DLD1 (cell line): ENCODE results near the gene FGB.

Experiments used
- in situ Hi-C: cut with HindIII; loops from 2 replicates; pipeline ENCODE4 v1.10.0; 2017; ENCODE audit warnings: low sequenced_read_pairs

Gene FGB

DNA sequence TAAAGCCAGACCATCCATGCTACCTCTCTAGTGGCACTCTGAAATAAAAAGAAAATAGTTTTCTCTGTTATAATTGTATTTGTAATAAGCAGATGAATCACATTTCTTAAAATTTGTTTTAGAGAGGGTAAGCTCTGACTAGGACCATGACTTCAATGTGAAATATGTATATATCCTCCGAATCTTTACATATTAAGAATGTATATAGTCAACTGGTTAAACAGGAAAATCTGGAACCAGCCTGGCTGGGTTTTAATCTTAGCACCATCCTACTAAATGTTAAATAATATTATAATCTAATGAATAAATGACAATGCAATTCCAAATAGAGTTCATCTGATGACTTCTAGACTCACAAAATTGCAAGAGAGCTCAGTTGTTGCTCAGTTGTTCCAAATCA is 1.5 kb downstream of the FGB start:
- in situ Hi-C loops, result no loop called here

DNA sequence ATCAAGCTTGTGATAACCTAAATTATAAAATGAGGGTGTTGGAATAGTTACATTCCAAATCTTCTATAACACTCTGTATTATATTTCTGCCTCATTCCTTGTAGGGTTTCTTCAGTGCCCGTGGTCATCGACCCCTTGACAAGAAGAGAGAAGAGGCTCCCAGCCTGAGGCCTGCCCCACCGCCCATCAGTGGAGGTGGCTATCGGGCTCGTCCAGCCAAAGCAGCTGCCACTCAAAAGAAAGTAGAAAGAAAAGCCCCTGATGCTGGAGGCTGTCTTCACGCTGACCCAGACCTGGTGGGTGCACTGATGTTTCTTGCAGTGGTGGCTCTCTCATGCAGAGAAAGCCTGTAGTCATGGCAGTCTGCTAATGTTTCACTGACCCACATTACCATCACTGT is 2.9 kb downstream of the FGB start:
- in situ Hi-C loops, result no loop called here

DNA sequence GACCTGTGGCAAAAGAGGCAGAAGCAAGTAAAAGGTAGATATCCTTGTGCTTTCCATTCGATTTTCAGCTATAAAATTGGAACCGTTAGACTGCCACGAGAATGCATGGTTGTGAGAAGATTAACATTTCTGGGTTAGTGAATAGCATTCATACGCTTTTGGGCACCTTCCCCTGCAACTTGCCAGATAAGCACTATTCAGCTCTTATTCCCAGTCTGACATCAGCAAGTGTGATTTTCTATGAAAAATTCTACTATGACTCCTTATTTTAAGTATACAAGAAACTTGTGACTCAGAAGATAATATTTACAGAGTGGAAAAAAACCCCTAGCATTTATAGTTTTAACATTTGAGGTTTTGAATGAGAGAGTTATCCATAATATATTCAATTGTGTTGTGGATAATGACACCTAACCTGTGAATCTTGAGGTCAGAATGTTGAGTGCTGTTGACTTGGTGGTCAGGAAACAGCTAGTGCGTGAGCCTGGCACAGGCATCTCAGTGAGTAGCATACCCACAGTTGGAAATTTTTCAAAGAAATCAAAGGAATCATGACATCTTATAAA is 3.9 kb downstream of the FGB start:
- in situ Hi-C loops, result no loop called here

DNA sequence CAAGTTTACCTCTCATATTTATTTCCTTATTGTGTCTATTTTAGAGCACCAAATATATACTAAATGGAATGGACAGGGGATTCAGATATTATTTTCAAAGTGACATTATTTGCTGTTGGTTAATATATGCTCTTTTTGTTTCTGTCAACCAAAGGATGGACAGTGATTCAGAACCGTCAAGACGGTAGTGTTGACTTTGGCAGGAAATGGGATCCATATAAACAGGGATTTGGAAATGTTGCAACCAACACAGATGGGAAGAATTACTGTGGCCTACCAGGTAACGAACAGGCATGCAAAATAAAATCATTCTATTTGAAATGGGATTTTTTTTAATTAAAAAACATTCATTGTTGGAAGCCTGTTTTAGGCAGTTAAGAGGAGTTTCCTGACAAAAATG is 6.2 kb downstream of the FGB start:
- in situ Hi-C loops, result no loop called here

DNA sequence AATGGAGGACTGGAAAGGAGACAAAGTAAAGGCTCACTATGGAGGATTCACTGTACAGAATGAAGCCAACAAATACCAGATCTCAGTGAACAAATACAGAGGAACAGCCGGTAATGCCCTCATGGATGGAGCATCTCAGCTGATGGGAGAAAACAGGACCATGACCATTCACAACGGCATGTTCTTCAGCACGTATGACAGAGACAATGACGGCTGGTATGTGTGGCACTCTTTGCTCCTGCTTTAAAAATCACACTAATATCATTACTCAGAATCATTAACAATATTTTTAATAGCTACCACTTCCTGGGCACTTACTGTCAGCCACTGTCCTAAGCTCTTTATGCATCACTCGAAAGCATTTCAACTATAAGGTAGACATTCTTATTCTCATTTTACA is 6.8 kb downstream of the FGB start:
- in situ Hi-C loops, result no loop called here

DNA sequence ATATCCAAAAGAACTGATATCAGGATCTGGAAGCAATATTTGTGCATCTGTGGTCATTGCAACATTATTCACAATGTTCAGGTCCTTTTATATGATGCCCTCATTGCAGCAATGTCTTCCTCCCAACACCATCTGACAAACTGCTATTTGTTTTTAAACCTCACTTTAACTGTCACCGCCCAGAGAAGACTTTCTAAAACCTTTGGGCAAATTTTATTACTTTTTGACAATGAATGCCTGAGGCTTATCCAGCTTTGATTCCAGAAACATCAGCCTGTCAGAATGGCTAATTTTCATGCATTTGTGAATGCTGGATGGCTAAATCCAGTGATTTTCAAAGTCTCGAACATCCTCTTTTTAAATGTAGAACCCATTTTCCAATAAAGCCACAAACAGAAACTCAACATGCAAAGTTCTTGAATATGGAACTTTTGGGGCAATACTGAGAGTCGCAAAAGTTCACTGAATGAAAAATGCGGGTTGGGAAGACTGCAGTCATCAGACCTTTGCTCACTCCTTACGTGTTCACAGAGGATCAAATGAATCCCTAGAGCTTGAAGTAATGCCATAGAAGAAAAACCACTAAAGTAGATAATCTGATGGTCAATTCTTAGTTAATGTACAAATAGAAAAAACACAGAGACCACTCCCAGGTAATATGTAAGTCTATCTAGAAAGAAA is 10.5 kb downstream of the FGB start:
- in situ Hi-C loops, result no loop called here

DNA sequence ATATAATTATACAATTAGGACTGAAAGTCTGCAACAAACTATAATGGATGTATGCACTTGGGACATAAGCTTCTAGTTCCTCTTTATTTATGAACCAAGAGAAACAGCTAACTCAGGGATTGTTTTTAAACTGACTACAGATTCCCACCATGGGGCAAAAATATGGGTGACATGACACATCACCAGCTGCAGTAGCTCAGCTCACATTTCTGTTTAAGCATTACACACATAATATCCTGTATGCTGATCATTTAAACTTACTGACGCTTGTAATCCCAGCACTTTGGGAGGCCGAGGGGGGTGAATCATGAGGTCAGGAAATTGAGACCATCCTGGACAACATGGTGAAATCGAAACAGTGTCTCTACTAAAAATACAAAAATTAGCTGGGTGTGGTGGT is 11.5 kb downstream of the FGB start:
- in situ Hi-C loops, result no loop called here

DNA sequence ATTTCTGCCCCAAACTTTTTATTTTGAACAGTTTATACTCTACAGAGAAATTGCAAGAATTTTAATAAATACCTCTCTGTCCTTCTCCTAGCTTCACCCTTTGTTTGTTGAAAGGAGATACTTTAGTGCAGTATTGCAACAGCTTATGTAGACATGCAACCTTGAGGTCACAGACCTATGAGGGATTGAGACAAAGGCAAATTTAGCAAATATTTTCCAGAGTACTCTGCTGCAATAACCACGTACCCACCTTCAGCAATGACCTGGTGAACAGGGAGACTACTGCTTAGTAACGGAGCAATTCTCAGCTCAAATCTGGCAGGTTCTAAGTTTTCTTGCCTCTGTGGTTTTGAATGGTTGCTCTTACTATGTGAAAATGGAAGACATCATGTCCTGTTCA is 14.5 kb downstream of the FGB start:
- in situ Hi-C loops, result no loop called here

DNA sequence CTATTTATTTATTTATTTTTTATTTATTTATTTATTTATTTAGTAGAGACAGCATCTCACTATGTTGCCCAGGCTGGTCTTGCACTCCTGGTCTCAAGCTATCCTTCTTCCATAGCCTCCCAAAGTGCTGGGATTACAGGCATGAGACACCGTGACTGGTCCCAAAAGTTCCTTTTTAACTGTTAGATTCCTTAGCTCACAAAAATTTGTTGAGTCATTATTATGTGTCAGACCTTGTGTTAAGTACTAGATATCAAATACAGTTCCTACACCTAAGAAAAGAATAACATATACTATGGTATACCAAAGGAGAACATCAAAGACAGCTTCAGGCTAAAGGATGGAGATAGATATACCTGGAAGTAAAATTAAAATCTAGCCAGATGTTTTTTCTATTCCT is 16.1 kb downstream of the FGB start:
- in situ Hi-C loops, result no loop called here

DNA sequence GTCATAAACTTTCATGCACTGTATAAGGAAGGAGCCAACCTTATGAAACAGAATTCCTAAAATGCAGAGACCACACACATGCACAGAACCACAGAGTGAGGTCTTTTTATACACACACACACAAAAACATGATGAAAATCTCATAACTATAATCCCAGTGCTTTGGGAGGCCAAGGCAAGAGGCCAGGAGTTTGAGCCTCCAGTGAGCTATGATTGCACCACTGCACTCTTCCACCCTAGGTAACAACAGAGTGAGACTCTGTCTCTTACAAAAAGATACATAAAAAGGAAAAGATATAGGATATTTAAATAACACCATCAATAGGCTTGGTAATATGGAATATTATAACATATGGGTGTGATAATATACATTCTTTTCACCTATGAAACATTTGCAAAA is 17.1 kb downstream of the FGB start:
- in situ Hi-C loops, result no loop called here

DNA sequence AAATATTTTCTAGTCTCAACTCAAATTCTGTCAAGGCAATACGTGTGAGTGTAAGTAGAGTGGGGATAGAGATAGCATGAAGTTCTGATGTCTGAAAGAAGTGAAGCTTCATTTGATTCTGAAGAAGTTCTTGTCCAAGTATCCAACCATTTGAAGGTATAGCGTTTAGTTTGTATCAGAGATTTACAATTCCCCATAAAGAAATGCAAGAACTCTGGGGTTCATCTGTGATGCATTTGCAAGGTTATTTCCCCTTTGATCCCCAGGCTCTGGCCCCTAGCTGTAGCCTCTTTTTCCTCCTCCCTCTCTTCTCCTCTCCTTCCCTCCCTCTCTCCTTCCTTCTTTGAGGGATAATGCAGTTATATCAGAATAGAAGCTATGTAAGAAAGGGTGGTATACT is 19.9 kb downstream of the FGB start:
- in situ Hi-C loops, result no loop called here

DNA sequence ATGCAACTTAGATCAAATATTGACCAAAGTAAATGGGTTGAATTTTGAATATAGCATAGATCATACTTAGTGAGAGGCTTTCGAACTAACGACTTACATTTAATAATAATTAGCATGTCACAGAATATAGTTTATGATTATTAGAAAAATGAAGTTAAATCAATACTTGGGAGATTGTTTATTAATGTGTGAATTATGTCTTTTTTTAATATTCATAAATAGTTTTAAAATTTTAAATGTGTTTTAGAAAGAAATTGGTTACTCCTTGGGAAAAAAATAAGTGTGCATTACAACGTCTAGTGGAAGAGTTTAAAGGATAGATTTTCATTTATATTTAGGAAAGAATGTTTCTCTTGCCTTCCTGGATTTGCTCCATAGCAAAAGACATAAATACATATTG is 20.4 kb downstream of the FGB start:
- in situ Hi-C loops, result no loop called here

DNA sequence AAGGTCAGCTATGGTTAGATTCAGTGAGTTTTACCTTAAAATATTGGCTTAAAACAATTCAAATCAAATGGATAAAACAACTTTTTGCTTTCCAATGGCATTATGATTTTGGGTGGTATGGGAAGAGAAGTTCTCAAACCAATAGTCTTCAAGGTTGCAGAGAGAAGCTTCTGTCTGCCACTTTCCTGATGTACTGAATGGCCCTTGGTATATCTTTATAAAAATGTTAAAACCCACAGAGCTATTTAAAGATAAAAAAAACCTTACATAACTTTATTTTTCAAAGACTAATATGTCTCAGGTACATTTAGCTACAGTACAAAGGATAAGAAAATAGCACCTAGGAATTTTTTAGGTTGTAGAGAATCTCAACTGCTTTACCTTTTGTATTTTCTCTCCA is 20.9 kb downstream of the FGB start:
- in situ Hi-C loops, result no loop called here

DNA sequence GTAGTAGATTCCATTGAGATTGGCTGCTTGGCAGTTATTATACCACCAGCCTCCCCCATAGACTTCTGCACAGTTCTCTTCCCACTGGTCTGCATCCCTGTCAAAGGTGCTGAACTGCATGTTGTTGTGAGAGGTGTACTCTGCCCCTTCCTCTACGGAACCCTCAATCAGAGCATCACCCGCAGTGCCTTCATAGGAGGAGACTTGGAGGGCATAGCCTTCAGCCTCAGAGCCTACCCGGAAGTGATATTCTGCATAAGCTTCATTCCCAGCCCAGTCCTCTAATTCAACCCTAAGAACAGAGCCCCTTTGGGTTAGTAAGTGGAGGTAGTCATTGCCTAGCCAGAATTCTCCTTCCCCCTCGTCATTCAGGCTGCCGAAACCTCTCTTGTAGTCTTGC is 21.4 kb downstream of the FGB start:
- in situ Hi-C loops, result no loop called here

DNA sequence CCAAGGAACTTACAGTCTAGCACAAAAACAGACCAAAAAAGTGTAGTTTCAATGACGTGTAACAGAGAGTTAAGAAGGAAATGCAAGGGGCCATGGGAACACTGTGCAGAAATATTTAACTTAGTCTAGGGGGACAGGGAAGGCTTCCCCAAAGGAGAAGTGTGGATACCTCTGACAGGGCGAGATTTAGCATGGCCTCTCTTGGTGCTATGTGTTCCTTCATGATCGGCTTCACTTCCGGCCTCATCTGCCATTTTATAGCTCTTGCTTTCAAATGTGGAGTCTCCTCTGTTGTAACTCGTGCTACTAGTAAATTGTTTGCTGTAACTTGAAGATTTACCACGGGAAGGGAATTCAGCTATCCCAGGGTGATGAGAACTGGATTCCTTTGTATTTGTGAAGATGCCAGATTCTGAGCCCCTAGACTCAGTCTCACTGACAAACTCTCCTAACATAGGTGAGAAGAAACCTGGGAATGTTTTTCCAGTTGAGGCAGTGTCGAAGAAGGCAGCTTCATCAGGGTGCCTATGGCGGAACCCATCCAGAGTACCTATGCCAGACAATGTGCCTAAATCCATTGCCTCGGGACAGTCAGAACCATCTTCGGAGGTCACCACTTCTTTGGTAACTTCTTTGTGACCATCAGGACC is 22.7 kb downstream of the FGB start:
- in situ Hi-C loops, result no loop called here

DNA sequence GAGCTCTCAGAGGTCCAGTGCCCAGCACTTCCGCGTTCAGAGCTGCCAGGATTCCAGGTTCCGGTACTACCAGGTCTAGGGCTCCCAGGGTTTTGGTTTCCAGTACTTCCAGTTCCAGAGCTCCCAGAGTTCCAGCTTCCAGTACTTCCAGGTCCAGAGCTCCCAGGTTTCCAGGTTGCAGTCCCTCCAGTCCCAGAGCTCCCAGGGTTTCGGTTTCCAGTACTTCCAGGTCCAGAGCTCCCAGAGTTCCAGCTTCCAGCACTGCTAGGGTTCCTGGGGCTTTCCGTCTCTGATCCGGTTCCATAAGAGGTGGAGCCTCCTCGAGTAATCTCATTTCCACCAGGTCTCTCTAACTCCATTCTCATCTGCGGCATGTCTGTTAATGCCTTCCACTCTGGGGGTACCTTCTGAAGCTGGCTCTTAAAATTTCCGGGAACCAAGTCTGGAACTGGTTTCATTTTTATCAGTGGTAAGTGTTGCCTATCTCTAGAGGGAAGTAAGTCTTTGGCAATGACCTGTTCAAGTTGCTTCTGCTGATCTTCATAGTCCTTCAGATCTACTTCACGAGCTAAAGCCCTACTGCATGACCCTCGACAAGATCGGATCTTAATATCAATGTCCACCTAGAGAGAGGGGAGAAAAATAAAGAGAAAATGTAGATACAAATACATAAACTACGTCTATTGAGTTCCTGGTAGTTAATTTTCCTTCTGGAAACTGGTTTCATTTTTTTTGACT is 23.7 kb downstream of the FGB start:
- in situ Hi-C loops, result no loop called here

DNA sequence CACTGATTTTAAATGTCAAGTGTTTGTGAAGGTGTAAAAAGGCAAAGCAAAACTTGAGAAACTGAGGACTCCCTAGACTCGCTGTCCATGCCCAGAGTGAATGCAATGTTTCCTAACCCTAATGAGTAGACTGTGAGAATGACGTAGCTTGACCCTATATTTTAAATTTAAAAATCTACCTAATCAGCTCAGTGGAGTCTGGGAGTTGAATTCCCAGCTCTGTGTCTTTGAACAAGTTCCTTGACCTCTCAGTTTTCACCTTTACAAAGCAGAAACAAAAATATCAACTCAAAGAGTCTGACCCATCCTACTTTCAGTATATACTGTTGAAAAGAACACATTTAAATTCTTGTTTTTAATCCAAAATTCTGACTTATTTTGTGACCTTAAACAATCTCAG is 25.4 kb downstream of the FGB start:
- in situ Hi-C loops, result no loop called here

DNA sequence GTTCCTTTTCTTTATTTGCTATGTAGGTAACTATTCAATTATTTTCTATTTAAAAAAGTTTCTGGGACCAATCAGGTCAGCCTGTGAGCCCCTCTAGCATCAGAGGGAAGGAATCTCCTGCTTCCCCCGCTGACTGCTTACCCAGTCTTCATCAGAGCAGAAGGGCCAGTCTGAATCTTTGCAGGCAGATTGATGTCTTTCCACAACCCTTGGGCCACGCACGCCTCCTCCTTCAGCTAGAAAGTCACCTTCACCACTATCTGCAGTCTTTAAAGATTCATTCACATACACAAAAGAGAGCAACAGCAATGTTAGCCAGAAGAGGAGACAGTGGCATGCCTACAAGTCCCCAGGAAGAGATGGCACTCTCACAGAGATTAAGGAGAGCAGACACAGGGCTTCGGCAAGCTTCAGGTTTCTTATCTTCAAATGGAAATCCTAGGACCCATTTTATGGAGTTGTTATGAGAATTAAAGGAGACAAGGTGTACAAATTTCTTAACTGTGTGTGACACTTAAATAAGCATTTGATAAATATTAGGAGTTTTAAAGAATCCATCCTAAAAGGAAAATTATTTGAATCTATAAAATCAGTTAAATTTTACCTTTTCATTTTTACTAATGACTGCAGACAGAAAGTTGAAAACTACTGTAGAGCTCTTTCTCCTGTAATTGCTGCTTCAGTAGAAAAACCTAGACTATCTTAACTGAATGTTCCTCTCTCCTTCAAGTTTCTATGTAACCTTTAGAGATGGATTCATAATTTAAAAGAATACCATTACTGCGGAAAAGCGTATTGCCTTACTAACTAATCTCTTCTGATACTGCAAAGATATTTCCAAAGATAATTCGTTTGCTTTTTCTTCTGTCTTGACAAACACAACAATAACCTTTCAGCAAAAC is 26.7 kb downstream of the FGB start:
- in situ Hi-C loops, result no loop called here

DNA sequence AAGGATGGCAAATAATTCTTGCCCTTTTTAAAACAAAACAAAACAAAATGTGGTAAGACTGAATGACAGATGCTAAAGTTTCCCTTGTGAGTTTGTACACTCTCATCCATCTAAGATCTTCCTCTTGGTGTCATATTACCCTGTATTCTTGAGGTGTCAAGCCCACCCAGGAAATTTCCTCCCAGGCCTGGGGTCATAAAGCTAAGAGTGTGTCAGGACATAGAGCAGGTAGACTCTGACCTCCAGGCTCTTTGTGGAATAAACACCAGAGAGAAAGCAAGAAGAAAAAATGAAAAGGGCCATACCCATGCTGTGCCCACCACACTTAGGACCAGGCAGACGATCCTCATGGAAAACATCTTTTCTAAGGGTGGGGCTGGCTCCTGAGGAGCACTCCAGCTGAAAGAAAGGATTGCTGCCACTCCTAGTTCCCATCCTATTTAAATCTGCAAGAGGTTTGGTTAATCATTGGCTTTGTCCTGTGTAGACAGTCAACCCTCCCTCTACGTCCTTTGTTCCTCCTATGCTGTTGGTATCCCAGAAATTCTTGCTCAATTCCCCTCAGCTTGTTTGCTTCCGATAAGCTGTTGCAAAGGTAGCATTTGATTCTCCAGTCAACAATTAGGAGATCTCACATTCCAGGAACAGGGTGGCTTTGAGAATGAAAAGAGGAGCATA is 27.7 kb downstream of the FGB start, which contains the start of gene FGA:
Gene FGA, minus strand, starts transcription at position 414 of the 678 bp plus-strand sequence. Its CDS starts 55 bp downstream, at position 359.
- in situ Hi-C loops, result no loop called here

DNA sequence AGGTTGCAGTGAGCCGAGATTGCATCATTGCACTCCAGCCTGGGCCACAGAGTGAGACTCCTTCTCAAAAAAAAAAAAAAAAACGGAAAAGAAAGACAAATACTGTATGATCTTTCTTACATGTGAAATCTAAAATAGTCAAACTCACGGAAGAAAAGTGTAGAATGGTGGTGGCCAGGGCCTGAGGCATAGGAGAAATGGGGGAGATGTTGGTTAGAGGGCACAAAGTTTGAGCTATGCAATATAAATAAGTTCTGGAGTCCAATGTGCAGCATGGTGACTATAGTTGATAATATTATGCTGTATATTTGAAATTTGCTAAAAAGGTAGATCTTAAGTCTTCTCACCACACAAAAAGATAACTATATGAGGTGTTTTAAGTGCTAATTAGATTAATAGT is 29.1 kb downstream of the FGB start:
- in situ Hi-C loops, result no loop called here
